OCI-M2 (cell line): Measurements from ENCODE around the gene TRMT112.
A peak's percentile ranks its signal among the peaks of the same experiment; 100 is the strongest.
"Not testable (repeated sequence)": the region's sequence is repeated elsewhere in the genome, so short reads cannot be mapped to it uniquely, and the experiment has no call there.

Source experiments
- DNase-seq: peaks from one replicate; lab custom pipeline; 2025; ENCODE audit not compliant: unreplicated experiment; lab: John Stamatoyannopoulos, UW

Gene TRMT112

DNA sequence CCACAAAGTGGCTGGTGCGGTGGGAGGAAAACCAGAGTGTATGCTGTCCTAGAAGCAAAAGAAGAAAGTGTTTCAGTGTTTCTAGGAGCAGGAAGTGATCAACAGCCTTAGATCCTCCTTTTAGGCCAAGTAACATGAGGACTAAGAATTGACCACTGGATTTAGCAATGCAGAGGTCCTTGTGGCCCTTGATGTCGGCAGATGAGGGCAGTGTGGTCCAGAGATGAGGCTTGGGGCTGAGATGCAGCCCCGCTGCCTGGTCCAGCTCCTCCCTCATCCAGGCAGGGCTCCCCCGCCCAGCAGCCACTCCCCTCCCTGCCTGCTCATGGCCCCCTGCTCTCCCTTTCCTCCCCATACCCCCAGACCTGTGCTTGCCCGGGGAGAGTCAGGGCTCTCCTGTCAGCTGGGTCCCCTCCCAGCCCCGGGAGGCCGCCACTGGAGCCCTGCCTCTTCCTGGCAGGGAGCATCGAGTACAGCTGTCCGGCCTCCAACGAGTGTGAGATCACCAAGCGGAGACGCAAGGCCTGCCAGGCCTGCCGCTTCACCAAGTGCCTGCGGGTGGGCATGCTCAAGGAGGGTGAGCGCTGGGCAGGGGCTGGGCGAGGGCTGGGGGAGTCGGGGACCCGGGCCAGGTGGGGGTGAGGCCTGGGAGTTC is 3.7 kb downstream of the TRMT112 start:
- DNase-seq, result no peak

DNA sequence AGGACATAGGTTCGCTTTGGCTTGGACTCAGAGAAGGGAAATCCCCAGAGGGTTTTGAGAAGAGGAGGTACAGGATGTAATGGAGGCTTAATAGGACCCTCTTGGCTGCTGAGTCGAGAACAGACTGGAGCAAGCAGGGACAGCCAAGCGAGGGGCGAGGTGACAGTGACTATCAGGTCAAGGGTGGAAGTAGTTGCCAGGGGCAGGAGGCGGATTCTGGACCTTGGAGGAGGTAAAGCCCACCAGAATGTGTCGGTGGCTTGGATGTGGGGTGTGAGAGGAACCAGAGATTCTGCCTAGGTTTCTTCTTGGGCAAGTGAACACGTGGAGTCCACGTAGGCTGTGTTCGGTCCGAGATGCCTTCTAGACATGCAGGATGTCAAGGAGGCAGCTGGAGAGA is 4.4 kb downstream of the TRMT112 start:
- DNase-seq, result no peak

DNA sequence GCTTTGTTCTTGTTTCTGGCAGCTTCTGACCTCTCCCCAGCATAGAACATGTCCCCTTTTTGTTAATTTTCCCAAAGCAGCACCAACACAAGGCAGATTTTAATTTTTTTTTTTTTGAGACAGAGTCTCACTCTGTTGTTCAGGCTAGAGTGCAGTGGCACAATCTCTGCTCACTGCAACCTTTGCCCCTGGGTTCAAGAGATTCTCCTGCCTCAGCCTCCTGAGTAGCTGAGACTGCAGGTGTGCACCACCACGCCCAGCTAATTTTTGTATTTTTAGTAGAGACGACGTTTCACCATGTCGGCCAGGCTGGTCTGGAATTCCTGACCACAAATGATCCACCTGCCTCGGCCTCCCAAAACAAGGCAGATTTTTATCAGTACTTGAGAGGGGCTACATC is 9.6 kb downstream of the TRMT112 start:
- DNase-seq, result not testable (repeated sequence)

DNA sequence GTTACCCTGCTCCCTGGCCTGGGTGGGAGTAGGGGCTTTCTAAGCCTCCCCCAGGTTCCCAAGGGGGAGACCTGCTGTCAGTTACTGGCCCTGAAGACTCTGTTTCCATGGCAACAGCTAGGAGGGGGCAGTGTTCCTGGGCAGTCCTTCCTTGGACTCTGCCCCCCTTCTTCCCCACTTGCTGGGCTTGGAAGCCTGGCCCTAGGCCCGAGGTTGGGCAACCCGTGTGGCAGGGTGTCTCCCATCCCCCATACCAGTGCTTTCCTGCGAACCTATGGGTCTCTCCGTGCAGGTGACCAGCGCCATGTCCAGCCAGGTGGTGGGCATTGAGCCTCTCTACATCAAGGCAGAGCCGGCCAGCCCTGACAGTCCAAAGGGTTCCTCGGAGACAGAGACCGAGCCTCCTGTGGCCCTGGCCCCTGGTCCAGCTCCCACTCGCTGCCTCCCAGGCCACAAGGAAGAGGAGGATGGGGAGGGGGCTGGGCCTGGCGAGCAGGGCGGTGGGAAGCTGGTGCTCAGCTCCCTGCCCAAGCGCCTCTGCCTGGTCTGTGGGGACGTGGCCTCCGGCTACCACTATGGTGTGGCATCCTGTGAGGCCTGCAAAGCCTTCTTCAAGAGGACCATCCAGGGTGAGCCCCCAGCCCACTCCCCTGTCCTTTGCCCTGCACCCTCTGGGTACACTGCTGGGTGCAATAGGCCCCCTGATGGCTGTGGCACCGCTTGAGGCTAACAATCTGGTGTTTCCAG is 10.3 kb downstream of the TRMT112 start:
- DNase-seq, result no peak

DNA sequence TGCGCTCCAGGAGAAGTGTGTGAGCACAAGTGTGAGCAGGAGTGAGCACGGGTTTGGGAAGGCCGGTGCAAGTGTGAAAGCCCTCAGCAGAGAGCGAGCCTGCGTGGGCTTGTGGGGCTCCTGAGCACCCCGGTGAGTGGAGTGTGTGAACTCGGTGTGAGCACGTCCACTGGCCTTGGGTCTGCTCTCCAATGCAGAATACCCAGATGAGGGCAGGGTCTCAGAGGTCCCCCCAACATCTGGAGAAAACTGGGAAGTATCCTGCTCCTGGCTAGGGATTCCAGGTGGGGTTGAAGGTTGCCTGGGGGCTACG is 10.8 kb downstream of the TRMT112 start:
- no peak for DNase-seq

DNA sequence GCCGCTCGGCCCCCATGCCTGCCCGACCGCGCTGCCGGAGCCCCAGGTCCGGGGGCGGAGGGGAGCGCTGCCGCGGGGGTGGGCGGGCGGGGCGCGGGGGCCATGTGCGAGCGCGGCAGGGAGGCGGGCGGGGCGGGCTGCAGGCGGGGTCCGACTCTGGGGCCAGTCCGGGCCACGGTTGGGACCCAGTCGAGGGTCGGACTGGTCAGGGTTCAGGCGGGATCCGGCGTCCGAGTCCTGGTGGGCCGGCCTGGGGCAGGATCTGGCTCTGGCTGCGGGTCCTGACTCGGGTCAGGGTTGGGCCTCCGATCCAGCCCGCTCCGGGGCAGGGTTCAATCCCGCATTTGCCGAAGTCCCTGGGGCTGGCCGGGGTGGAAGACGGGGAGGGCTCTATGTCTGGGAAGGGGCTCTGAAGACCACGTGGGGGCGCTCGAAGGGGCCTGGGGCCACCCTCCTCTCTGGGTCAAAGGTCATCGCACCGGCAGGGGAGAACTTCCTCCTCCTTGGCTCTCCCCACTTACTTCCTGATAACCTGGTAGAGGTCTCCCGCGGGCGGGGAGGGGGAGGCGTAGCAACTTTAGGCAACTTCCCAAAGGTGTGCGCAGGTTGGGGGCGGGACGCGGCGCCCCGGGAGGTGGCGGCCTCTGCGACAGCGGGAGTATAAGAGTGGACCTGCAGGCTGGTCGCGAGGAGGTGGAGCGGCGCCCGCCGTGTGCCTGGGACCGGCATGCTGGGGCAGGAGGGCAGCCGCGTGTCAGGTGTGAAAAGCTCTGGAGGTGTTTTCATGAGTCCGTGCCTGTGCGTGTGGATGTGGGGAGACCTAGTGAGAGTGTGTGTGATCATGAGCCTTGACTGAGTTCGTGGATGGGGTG is 11.4 kb downstream of the TRMT112 start:
- DNase-seq, result peak; percentile 27

DNA sequence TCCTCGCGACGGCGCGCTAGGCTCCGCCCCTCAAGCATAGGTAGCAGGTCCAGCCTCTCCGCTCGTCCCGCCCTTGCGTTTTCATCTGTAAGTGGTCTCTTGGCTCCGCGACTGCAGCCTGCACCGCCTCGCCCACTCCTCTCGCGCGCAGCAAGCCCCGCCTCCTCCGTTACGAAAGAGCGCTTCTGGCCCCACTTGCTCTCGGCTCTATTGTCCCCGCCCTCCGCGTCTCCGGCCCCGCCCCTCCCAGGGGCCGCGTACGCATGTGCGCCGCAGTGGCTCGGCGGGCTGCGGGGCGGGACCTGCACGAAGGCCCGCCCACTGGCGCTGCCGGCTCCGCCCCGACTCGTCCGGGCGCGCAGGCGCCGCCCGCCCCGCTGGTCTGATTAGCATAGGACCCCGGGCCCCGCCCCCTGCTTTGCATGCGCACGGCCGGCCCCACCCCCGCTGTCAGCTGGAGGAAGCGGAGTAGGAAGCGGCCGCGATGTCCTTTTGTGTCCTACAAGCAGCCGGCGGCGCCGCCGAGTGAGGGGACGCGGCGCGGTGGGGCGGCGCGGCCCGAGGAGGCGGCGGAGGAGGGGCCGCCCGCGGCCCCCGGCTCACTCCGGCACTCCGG is 12.2 kb downstream of the TRMT112 start, which contains the start of gene ESRRA:
Gene ESRRA, plus strand, starts transcription at position 450 of the 616 bp plus-strand sequence. CDS start 1,656 bp downstream, outside the sequence.
- DNase-seq, result peak; percentile 89

DNA sequence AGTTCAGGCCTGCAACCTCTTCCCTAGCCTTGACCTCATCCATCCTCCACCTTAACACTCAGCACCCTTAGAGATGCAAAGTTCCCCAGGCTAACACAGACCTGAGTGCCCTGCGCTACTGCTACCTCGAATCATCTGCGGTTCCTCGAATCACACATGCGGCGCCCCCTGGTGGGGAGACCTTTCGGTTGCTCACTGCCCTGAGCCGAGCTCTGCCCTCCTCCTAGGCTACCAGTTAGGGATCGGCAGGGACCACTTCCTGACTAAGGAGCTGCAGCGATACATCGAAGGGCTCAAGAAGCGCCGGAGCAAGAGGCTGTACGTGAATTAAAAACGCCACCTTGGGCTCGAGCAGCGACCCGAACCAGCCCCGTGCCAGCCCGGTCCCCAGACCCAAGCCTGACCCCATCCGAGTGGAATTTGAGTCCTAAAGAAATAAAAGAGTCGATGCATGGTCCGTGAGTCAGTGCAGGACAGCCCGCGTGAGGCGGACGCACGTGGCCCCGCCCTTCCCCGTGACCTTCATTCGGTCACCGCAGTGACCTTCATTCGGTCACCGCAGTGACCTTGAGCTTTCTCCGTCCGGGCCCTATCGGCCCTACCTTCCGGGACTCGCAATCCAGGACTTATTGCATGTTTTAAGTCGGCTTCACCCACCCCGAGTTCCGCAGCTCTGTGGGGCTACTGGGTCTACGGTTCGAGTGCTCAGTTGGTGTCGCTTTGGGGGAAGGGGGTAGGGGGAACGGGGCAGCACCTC is 12.9 kb downstream of the TRMT112 start:
- DNase-seq, result peak; percentile 79

DNA sequence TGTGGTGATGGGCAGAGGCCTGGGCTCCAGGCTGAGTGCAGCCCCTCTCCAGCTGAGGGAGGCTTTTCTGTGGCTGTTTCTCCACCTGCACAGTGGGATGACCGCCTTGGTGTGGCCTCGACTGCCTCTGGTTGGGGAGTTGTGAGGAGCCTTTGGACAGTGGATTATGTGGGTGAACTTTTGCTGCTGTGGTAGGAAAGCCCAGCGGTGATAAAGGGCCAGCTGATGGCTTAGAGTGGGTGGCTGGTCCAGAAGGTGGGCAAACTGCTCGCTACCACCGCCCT is 13.4 kb downstream of the TRMT112 start:
- DNase-seq, result no peak

DNA sequence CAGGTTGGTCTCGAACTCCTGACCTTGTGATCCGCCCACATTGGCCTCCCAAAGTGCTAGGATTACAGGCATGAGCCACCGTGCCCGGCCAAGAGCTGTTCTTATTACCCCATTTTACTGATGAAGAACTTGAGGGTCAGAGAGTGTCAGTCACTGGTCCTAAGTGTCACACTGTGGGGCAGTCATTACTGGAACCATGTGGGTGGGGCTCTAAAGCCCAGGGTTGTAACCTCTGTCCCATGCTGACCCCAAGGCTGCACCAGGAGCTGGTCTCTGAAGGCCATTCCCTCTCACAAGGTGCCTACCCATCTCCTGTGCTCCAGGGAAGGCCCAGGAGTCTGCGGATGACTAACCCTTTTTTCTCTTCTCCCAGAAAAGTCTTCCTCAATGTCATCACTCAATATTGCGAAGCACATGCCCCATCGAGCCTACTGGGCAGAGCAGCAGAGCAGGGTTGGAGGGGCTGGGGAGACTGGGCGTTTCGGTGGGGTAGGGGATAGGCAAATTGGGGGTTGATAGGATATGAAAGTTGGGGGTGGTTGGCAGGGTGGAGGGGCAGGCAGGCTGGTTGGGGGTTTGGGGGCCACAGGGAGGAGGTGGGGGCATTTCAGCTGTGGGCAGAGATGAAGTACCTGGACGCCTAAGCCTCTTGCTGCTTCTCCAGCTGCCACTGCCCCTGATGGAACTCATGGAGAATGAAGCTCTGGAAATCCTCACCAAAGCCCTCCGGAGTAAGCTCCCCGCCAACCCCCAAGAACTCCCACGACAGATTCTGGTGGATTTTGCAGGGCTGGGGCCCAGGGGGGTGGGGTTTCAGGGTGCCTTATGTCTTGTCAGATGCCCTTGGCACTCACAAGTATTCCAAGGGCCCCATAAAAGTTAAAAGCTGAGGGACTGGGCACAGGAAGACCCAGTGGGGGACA is 14.0 kb downstream of the TRMT112 start:
- no peak for DNase-seq

DNA sequence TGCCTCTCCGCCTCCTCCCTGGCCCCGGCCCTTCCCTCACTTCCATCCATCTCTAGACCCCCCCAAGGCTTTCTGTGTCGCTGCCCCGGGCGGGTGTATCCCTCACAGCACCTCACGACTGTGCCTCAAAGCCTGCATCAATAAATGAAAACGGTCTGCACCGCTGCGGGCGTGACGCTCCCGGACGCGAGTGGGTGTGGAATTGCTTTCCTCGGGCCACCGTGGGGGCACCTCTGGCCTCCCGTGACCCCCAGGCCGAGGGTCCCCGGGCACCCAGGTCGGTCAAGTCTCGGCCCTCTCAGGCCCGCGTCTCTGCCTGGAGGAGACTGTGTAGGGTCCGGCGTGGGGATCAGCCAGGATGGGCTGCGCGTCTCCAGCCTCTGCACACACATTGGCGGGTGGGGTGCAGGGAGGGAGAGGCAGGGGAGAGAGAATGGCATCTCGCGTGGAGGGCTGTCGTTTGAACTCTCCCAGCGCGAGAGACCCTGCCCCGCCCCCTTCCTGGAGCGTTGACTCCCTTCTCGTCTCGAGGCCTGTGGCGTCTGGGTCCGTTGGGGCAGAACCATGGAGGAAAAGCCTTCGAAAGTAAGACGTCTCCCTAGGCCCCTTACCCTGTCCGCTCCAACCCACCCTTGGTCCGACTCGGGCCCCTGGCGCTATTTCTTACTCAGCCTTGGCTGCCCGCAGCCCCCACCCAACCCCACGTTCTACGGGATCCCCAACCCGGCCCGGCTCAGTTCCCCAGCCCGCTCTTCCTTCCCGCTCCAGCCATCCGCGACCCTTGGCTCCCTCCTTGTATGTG is 17.3 kb downstream of the TRMT112 start, which contains the start of gene CATSPERZ:
Gene CATSPERZ, plus strand, starts transcription at position 512 of the 802 bp plus-strand sequence. Its CDS starts 53 bp downstream, at position 565.
- no peak for DNase-seq

DNA sequence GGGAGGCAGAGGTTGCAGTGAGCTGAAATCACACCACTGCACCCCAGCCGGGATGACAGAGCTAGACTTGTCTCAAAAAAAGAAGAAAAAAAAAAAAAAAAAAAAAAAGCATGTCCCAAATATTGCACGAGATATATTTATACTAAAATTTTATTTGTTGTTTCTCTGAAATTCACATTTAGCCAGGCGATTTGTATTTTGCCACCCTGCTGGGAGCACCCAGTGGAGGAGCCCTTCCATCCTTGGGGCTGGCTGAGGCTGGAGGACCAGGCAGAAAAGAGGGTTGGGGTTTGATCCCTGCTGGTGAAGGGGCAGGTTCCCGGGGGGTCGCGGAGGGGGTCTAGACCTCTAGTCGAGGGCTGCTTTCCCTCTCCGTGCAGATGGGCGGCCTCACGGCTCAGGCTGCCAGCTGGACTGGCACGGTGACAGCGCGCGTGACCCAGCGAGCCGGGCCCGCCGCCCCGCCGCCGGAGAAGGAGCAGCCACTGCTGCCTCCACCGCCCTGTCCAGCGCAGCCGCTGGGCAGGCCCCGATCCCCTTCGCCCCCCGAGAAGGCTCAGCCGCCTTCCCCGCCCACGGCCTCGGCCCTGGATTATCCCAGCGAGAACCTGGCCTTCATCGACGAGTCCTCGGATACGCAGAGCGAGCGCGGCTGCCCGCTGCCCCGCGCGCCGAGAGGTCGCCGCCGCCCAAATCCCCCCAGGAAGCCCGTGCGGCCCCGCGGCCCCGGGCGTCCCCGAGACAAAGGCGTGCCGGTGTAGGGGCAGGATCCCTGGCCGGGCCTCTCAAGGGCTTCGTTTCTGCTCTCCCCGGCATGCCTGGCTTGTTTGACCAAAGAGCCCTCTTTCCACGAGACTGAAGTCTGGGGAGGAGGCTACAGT is 18.2 kb downstream of the TRMT112 start:
- DNase-seq, result no peak

DNA sequence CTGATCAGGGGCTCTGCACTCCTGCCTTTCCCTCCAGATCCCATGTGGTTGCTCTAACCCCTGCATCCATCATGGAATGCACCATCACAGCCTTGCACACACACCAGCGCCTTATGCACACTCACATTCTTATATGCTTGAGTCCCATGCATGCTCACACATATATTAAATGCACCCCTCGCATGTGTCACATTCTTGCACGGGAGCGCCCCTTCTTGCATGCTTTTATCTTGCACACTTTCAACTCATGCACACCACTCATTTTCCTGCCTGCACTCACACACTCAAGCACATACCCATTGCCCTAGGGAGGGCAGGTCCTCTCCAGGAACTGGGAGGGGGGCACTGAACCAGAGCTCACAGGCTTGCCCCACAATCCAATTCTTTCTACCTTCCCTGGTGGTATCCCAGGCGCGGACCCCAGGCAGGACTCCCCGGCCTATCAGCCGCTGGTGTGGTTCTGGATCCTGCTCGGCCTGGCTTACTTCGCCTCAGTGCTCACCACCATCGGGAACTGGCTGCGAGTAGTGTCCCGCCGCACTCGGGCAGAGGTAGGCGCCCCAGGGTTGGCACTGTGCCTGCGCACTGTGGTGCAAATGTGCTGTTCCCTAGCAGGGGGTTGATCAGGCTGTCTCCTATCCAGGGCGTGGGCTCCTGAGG is 19.5 kb downstream of the TRMT112 start:
- DNase-seq, result no peak

DNA sequence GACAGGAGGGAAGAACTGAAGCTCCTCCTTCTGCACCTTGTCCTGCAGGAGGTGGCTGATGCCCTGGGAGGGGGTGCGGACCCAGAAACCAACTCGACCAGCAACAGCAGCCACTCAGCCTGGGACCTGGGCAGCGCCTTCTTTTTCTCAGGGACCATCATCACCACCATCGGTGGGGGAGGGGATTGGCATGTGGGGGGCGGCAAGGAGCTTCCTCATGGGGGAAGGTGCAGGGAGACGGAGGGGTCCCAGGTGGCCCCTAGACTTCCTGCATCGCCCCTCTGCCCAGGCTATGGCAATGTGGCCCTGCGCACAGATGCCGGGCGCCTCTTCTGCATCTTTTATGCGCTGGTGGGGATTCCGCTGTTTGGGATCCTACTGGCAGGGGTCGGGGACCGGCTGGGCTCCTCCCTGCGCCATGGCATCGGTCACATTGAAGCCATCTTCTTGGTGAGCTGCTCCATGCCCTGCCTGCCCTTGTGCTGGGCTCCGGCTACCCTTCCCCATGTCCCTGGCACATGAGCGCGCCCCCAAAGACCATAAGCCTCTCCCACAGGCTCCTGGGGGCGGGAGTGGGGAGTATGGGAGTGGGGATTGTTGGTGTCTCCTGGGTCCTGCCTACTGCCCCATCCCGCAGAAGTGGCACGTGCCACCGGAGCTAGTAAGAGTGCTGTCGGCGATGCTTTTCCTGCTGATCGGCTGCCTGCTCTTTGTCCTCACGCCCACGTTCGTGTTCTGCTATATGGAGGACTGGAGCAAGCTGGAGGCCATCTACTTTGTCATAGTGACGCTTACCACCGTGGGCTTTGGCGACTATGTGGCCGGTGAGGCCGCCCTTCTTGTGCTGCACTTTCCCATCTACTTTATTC is 20.3 kb downstream of the TRMT112 start:
- DNase-seq, result no peak

DNA sequence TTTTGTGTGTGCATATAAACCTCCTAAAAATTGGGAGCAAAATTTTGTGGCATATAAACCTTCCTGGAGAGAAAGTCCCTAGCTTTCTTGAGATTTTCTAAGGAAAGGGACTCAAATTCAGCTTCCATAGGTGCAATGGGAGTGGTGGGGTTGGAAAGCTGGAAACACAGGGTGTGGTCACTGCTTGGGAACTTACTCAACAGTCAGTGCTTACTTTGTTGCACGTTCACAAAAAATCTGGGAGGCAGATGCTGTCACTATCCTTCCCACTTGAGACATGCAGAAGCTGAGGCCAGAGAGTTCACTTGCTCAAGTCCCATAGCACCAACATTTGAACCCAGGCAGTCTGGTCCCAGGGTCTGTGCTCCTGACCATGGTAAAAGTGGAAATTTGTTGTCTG is 21.1 kb downstream of the TRMT112 start:
- no peak for DNase-seq

DNA sequence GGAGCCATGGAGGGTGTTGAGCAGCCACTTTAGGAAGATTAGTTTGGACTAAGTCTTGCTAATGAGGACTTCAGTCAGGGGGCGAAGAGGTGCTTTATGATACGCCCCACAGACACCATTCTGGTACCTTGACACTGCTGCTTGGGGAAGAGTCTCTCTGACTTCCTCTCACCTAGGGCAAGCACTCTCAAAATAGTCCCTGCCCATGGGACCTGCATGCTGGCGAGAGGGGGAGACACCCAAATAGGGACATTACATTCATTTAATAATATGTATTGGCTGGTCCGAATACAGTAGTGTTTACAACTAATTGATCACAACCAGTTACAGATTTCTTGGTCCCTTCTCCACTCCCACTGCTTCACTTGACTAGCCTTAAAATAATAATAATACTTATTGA is 21.6 kb downstream of the TRMT112 start:
- DNase-seq, result no peak
